GM21825 (cell line): ENCODE measurements around the gene LRRC47.
"Not testable (repeated sequence)": the region's sequence is repeated elsewhere in the genome, so short reads cannot be mapped to it uniquely, and the experiment has no call there.

Experiments used
- ATAC-seq: cut with Tn5 transposase; IDR thresholded peaks from one replicate; pipeline ENCODE4 v1.9.1; 2021; ENCODE audit warnings: mild to moderate bottlenecking, moderate library complexity; ENCODE audit not compliant: unreplicated experiment

The LRRC47 gene

GRCh38 chr1:3750741-3751140 lies 45.6 kb downstream of the LRRC47 start:
- ATAC-seq: no peak

- ATAC-seq: no peak
These were observed 46.8 kb downstream of the LRRC47 start for GRCh38 chr1:3749512-3749911.

- ATAC-seq: not testable (repeated sequence)
These were observed 47.9 kb downstream of the LRRC47 start for GRCh38 chr1:3748316-3748900.

GRCh38 chr1:3747903-3748302 lies 48.4 kb downstream of the LRRC47 start:
- ATAC-seq: no peak

- no peak for ATAC-seq
These were observed 48.8 kb downstream of the LRRC47 start for GRCh38 chr1:3747522-3747848.

GRCh38 chr1:3746830-3747521 lies 49.3 kb downstream of the LRRC47 start:
- ATAC-seq: no peak

GRCh38 chr1:3746389-3746829 lies 49.9 kb downstream of the LRRC47 start:
- no peak for ATAC-seq

GRCh38 chr1:3745590-3746381 lies 50.5 kb downstream of the LRRC47 start:
- no peak for ATAC-seq

- ATAC-seq: no peak
These were observed 51.2 kb downstream of the LRRC47 start for GRCh38 chr1:3745071-3745470.

GRCh38 chr1:3744646-3745045 lies 51.7 kb downstream of the LRRC47 start:
- ATAC-seq: no peak

- no peak for ATAC-seq
These were observed 52.5 kb downstream of the LRRC47 start for GRCh38 chr1:3743826-3744225.

GRCh38 chr1:3743421-3743820 lies 52.9 kb downstream of the LRRC47 start:
- ATAC-seq: no peak

- no peak for ATAC-seq
These were observed 53.6 kb downstream of the LRRC47 start for GRCh38 chr1:3742439-3743298.

GRCh38 chr1:3741566-3742438 lies 54.5 kb downstream of the LRRC47 start:
- no peak for ATAC-seq

- ATAC-seq: no peak
These were observed 55.5 kb downstream of the LRRC47 start for GRCh38 chr1:3740752-3741151.

- no peak for ATAC-seq
These were observed 56.3 kb downstream of the LRRC47 start for GRCh38 chr1:3740042-3740441.

- ATAC-seq: no peak
These were observed 57.4 kb downstream of the LRRC47 start for GRCh38 chr1:3738943-3739342.

GRCh38 chr1:3736708-3737107 lies 59.6 kb downstream of the LRRC47 start:
- ATAC-seq: no peak

- ATAC-seq: no peak
These were observed 60.2 kb downstream of the LRRC47 start for GRCh38 chr1:3736131-3736561.

- ATAC-seq: no peak
These were observed 60.6 kb downstream of the LRRC47 start for GRCh38 chr1:3735688-3736087.
